Mesodermal cell (in vitro differentiated cells): ENCODE data around the gene MRGPRG.
"Not testable (repeated sequence)": the region's sequence is repeated elsewhere in the genome, so short reads cannot be mapped to it uniquely, and the experiment has no call there.

Source experiments
- H3K27ac ChIP-seq: 2 replicates; pipeline ENCODE4 v1.7.0; 2013; ENCODE audit warnings: mild to moderate bottlenecking, low read depth, low read length, moderate library complexity; ENCODE audit not compliant: severe bottlenecking
- H3K36me3 ChIP-seq: 2 replicates; pipeline ENCODE4 v1.7.1; 2013; ENCODE audit warnings: mild to moderate bottlenecking, low read length, moderate library complexity; ENCODE audit not compliant: control insufficient read depth, insufficient read depth
- H3K4me1 ChIP-seq: one replicate; pipeline ENCODE4 v1.7.1; 2013; ENCODE audit warnings: mild to moderate bottlenecking, low read length; ENCODE audit not compliant: insufficient read depth, control insufficient read depth, poor library complexity, severe bottlenecking
- H3K4me3 ChIP-seq: 2 replicates; pipeline ENCODE4 v1.7.0; 2013; ENCODE audit warnings: low read length, control low read depth, mild to moderate bottlenecking; ENCODE audit not compliant: insufficient read depth, poor library complexity, severe bottlenecking; ENCODE audit errors: extremely low read depth
- H3K9me3 ChIP-seq: 2 replicates; pipeline ENCODE4 v1.7.1; 2013; ENCODE audit warnings: mild to moderate bottlenecking, low read length, moderate library complexity; ENCODE audit not compliant: control insufficient read depth
- WGBS, 2 experiments: methylation state at CpG; one replicate each; pipeline ENCODE4 v1.1.5; 2013; ENCODE audit warnings: missing lambda C conversion rate in 2 of 2; ENCODE audit not compliant: insufficient coverage in 2 of 2; 5-methylcytosine and 5-hydroxymethylcytosine counted together

The MRGPRG gene

GRCh38 chr11:3170044-3170755, 48.4 kb downstream of the MRGPRG start:
- H3K9me3 ChIP-seq = no peaks in the 10 kb centered on the region
- WGBS, 2 experiments = 87 to 89% methylated on average over 18 of the region's 18 CpGs
- no peak overlapping the region for H3K4me3 ChIP-seq
- H3K36me3 ChIP-seq = no peaks in the 10 kb centered on the region
- H3K27ac ChIP-seq = no peak overlapping the region
- peaks cover 7% of the 10 kb centered on the region for H3K4me1 ChIP-seq

DNA sequence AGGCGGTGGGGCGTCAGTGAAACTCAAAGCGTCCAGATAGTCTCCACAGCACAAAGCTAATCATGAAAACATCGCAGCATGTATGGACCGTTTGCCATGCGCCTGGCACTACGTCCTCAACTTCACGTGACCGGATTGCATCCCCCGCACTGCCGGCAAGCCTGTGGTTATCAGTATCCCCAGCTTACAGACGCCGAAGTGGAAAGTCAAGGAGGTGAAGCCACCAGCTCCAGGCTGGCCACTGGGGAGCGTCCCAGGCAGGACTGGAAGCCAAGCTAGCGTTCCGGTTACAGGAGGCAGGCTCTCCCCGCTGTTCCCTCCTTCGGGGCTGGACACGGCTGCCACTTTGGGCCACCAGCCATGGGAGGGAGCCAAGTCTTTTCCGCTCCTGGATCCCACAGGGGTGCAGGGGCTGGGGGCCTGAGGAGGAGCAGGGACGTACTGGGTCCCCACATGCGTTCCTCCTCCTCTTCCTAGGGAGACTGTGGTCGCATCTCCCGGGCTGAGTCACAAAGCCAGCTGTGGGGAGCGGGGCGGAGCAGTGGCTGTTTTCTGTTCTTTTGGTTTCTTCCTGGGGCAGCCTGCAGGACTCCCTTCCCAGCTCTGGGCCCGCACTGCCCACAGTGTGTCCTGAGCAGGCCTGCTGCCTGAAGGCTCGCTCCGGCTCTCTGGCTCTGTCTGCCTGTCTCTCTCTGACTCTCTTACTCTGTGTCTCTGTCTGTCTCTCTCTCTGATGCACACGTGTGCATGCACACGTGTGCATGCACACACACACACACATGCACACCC, 49.2 kb downstream of the MRGPRG start:
- Histone ChIP-seq H3K9me3 (no peaks in the 10 kb centered on the region), H3K4me3 (peak overlapping the region; percentile 14), H3K27ac (no peak overlapping the region), H3K4me1 (peaks cover 8% of the 10 kb centered on the region), H3K36me3 (no peaks in the 10 kb centered on the region)
- WGBS, 2 experiments = 22 to 25% methylated on average over 28 to 30 of the region's 31 CpGs

GRCh38 chr11:3168742-3169254, 49.8 kb downstream of the MRGPRG start:
- H3K4me3 ChIP-seq, H3K27ac ChIP-seq, H3K9me3 ChIP-seq, H3K36me3 ChIP-seq: not testable (repeated sequence)
- WGBS, 2 experiments = 79 to 84% methylated on average over 12 to 14 of the region's 17 CpGs
- H3K4me1 ChIP-seq = peaks cover 13% of the 10 kb centered on the region
